Neuronal stem cell (in vitro differentiated cells): Measurements from ENCODE around the gene SPOCK1.

Experiments
- DNase-seq: peaks from one replicate; pipeline ENCODE4 v3.0.0-alpha.2; 2013; ENCODE audit warnings: low spot score
- H2AFZ ChIP-seq: one replicate; pipeline ENCODE4 v1.6.1; 2013; ENCODE audit warnings: mild to moderate bottlenecking, low read length, inconsistent platforms
- H2AK5ac ChIP-seq: 2 replicates; pipeline ENCODE4 v1.6.1; 2013; ENCODE audit warnings: low read depth, mild to moderate bottlenecking, inconsistent platforms, low read length, moderate library complexity, mixed read lengths
- H2BK120ac ChIP-seq: 2 replicates; pipeline ENCODE4 v1.6.1; 2013; ENCODE audit warnings: low read depth, mild to moderate bottlenecking, inconsistent platforms, low read length, moderate library complexity, mixed read lengths
- H2BK12ac ChIP-seq: one replicate; pipeline ENCODE4 v1.6.1; 2013; ENCODE audit warnings: low read length, inconsistent platforms
- H2BK15ac ChIP-seq: 2 replicates; pipeline ENCODE4 v1.6.1; 2013; ENCODE audit warnings: mild to moderate bottlenecking, low read length, inconsistent platforms, mixed read lengths
- H2BK5ac ChIP-seq: one replicate; pipeline ENCODE4 v1.6.1; 2013; ENCODE audit warnings: inconsistent platforms, mild to moderate bottlenecking, low read length, moderate library complexity
- H3K14ac ChIP-seq: one replicate; pipeline ENCODE4 v1.6.1; 2013; ENCODE audit warnings: low read length, inconsistent platforms
- H3K18ac ChIP-seq: 2 replicates; pipeline ENCODE4 v1.6.1; 2013; ENCODE audit warnings: low read length, inconsistent platforms
- H3K23ac ChIP-seq: 2 replicates; pipeline ENCODE4 v1.6.1; 2013; ENCODE audit warnings: low read depth, mild to moderate bottlenecking, mixed read lengths, low read length, inconsistent platforms; ENCODE audit not compliant: poor library complexity
- H3K27ac ChIP-seq: replicated peaks from 3 replicates; pipeline ENCODE4 v1.5.1; 2013; ENCODE audit warnings: low read length, inconsistent platforms
- H3K27me3 ChIP-seq, 3 experiments: 2 replicates each; pipeline ENCODE4 v1.6.1; 2013; ENCODE audit warnings: low read length in 3 of 3, mild to moderate bottlenecking in 2 of 3, inconsistent platforms in 1 of 3, low read depth in 1 of 3, mixed read lengths in 1 of 3, moderate library complexity in 1 of 3; ENCODE audit not compliant: control insufficient read depth in 3 of 3, insufficient read depth in 3 of 3
- H3K36me3 ChIP-seq, 2 donors: replicated peaks in 1 of 2; 2 replicates each; pipeline ENCODE4 v1.6.1; 2013; ENCODE audit warnings: low read length in 2 of 2; ENCODE audit not compliant: control insufficient read depth in 2 of 2, insufficient read depth in 2 of 2
- H3K4ac ChIP-seq: 2 replicates; pipeline ENCODE4 v1.6.1; 2013; ENCODE audit warnings: inconsistent platforms, mild to moderate bottlenecking, low read length, moderate library complexity
- H3K4me1 ChIP-seq, 2 donors: 1 replicate in 1 of 2; 2 replicates in 1 of 2; pipeline ENCODE4 v1.6.1; 2013; ENCODE audit warnings: low read length in 2 of 2, low read depth in 1 of 2; ENCODE audit not compliant: control insufficient read depth in 2 of 2, insufficient read depth in 1 of 2
- H3K4me2 ChIP-seq: one replicate; pipeline ENCODE4 v1.6.1; 2013; ENCODE audit warnings: mild to moderate bottlenecking, low read length, inconsistent platforms; ENCODE audit not compliant: insufficient read depth, poor library complexity, severe bottlenecking
- H3K4me3 ChIP-seq, 2 donors: 2 replicates each; pipeline ENCODE4 v1.5.1; 2013; ENCODE audit warnings: low read length in 2 of 2, mild to moderate bottlenecking in 2 of 2, inconsistent platforms in 1 of 2, moderate library complexity in 1 of 2
- H3K79me1 ChIP-seq: one replicate; pipeline ENCODE4 v1.6.1; 2013; ENCODE audit warnings: low read depth, mild to moderate bottlenecking, inconsistent platforms, low read length, moderate library complexity
- H3K9ac ChIP-seq: one replicate; pipeline ENCODE4 v1.6.1; 2013; ENCODE audit warnings: mild to moderate bottlenecking, low read depth, low read length, inconsistent platforms; ENCODE audit not compliant: poor library complexity
- H3K9me3 ChIP-seq, 2 donors: replicated peaks in 1 of 2; 2 replicates each; pipeline versions ENCODE3 to v1.6.1; 2013; ENCODE audit warnings: low read length in 2 of 2, mild to moderate bottlenecking in 2 of 2, inconsistent platforms in 1 of 2, low read depth in 1 of 2, mixed read lengths in 1 of 2, moderate library complexity in 1 of 2; ENCODE audit not compliant: control insufficient read depth in 2 of 2, insufficient read depth in 1 of 2
- H4K8ac ChIP-seq: one replicate; pipeline ENCODE4 v1.6.1; 2013; ENCODE audit warnings: low read depth, mild to moderate bottlenecking, inconsistent platforms, low read length, moderate library complexity
- H4K91ac ChIP-seq: one replicate; pipeline ENCODE4 v1.6.1; 2013; ENCODE audit warnings: low read length, low read depth, mild to moderate bottlenecking, inconsistent platforms; ENCODE audit not compliant: poor library complexity
- WGBS, 2 donors: extraction: QIAGEN DNeasy Blood & Tissue Kit; methylation state at CpG; one replicate each; pipeline ENCODE4 v1.1.7; 2013; ENCODE audit warnings: missing lambda C conversion rate in 2 of 2, mixed read lengths in 1 of 2; ENCODE audit not compliant: insufficient read length in 2 of 2, insufficient replicate concordance in 1 of 2; ENCODE audit errors: extremely low coverage in 2 of 2; 5-methylcytosine and 5-hydroxymethylcytosine counted together

SPOCK1 gene

DNA sequence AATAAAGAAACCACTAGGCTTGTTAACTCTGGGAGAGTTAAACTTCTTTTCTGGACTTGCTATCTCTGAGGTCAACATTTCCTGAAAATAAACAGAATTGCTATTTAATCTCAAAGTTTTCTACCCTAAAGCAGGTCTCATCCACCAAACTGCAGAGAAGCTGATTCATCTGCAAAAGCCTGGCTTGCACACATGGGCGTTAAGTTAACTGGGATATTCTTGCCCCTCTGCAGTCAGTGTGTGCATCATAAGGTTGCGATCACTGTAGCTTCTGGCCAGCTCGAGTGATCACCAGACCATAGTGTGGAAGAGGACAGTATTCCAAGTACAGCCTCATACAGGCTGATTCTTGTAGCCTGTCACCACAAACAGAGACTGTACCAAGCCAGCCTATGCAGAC is 99.2 kb downstream of the SPOCK1 start:
- no peak overlapping the region for H2BK5ac ChIP-seq
- no peak overlapping the region for H2BK15ac ChIP-seq
- no peak overlapping the region for H3K4ac ChIP-seq
- H3K4me1 ChIP-seq = no peaks in the 10 kb centered on the region
- no peaks in the 10 kb centered on the region for H3K27me3 ChIP-seq
- no peak overlapping the region for H4K8ac ChIP-seq
- no peaks in the 10 kb centered on the region for H3K79me1 ChIP-seq
- no peak overlapping the region for H2BK120ac ChIP-seq
- whole genome bisulfite sequencing, 2 donors = no CpG with 5 or more reads among the region's 3 CpGs
- H3K36me3 ChIP-seq = no peaks in the 10 kb centered on the region
- H4K91ac ChIP-seq = no peak overlapping the region
- DNase-seq = no peak
- H3K14ac ChIP-seq = no peak overlapping the region
- H3K4me2 ChIP-seq = no peak overlapping the region
- H2BK12ac ChIP-seq = no peak overlapping the region
- no peak overlapping the region for H3K27ac ChIP-seq
- no peak overlapping the region for H3K18ac ChIP-seq
- no peaks in the 10 kb centered on the region for H3K9me3 ChIP-seq
- no peak overlapping the region for H2AFZ ChIP-seq
- H3K4me3 ChIP-seq = no peak overlapping the region
- no peak overlapping the region for H2AK5ac ChIP-seq
- no peak overlapping the region for H3K23ac ChIP-seq
- H3K9ac ChIP-seq = no peak overlapping the region

DNA sequence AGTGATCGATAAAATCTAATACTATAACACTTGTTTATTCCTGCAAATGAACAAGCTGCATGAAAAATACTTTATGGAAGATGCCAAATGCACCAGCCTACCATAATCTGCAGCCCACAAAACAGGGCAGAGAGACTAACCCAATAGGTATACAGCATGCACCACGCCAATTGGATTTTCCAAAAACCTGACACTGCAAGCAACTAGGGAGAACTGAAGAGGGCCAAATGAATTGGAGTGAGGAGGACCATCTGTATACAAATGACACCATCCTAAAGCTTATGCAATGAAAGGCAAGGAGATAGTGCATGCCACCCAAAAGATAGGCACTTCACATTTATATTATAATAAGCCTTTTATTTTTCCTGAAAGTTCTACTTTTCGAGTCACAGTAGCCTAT is 100.4 kb downstream of the SPOCK1 start:
- no peak overlapping the region for H2BK120ac ChIP-seq
- no peak overlapping the region for H3K18ac ChIP-seq
- no CpG with 5 or more reads among the region's 3 CpGs for WGBS, 2 donors
- no peak overlapping the region for H2AFZ ChIP-seq
- H2BK12ac ChIP-seq = no peak overlapping the region
- H3K14ac ChIP-seq = no peak overlapping the region
- H3K4me1 ChIP-seq = no peaks in the 10 kb centered on the region
- no peak overlapping the region for H2BK15ac ChIP-seq
- no peak overlapping the region for H3K23ac ChIP-seq
- no peak overlapping the region for H4K91ac ChIP-seq
- no peak overlapping the region for H3K4me2 ChIP-seq
- H3K9me3 ChIP-seq = no peaks in the 10 kb centered on the region
- no peak overlapping the region for H3K9ac ChIP-seq
- H3K27ac ChIP-seq = no peak overlapping the region
- no peaks in the 10 kb centered on the region for H3K79me1 ChIP-seq
- H3K27me3 ChIP-seq = no peaks in the 10 kb centered on the region
- H2AK5ac ChIP-seq = no peak overlapping the region
- no peak overlapping the region for H3K4me3 ChIP-seq
- no peaks in the 10 kb centered on the region for H3K36me3 ChIP-seq
- H4K8ac ChIP-seq = no peak overlapping the region
- DNase-seq = no peak
- no peak overlapping the region for H3K4ac ChIP-seq
- no peak overlapping the region for H2BK5ac ChIP-seq

DNA sequence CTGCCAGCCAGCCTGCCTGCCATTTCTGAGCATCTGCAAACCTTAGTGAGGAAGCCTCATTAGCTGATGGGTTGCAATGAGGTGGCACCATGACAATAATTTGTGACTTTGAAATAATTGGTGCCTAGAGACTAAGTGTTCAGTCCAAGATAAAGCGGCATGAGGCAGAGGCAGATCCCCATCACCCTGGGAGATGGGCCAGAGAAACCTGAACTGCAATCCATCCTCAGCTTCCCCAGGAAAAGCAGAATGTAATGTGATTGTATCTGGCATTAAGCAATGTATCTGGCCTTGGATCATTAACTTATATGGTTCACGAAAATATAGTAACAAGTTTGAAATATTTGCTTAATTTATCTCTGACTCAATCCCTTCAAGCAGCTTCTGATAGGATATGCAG is 101.0 kb downstream of the SPOCK1 start:
- Histone ChIP-seq H3K9me3 (no peaks in the 10 kb centered on the region), H3K18ac (no peak overlapping the region), H4K91ac (no peak overlapping the region), H3K4me1 (no peaks in the 10 kb centered on the region), H3K23ac (no peak overlapping the region), H3K4me2 (no peak overlapping the region), H2BK12ac (no peak overlapping the region), H2BK5ac (no peak overlapping the region), H2AFZ (no peak overlapping the region), H2BK15ac (no peak overlapping the region), H3K9ac (no peak overlapping the region), H3K4me3 (no peak overlapping the region), H2AK5ac (no peak overlapping the region), H3K14ac (no peak overlapping the region), H3K27me3 (no peaks in the 10 kb centered on the region), H3K27ac (no peak overlapping the region), H4K8ac (no peak overlapping the region), H3K36me3 (no peaks in the 10 kb centered on the region), H2BK120ac (no peak overlapping the region), H3K79me1 (no peaks in the 10 kb centered on the region), H3K4ac (no peak overlapping the region)
- DNase-seq = no peak
- WGBS, 2 donors = no CpG with 5 or more reads among the region's 2 CpGs

DNA sequence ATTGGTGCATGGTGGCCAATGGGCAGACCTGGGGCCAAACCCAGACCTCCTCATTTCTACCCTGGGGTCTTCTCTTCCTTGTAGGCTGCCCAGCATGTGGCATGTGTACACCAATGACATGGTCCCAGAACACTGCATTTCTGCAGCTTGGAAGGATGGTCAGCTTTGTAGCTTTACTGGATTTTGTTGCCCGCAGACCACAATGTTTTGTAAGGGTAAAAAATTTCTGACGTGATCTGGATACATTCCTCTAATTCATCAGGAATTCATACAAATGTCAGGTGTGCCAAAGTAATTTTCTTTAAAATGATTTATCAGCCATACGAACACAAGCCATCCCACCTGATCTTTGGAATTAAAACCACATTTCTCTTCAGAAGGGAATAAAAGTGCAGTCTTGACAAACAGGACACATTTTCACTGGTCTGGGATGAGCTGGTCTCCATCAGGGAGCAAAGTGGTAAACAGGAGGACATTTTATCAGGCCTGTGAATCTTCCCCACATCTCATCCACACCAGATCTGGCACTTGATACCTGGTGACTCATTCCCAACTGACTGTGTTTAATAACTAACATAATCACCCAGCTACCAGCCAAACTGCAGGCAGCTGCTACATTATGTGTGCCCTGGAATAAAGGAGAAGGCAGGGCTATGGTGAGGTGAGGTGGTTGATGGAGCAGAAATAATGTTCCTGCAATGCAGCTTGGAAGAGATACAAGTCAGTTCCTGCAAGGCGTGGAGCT is 103.9 kb downstream of the SPOCK1 start:
- Histone ChIP-seq H3K9me3 (no peaks in the 10 kb centered on the region), H3K4me1 (no peaks in the 10 kb centered on the region), H2AK5ac (no peak overlapping the region), H3K4me2 (no peak overlapping the region), H2BK120ac (no peak overlapping the region), H3K9ac (no peak overlapping the region), H3K36me3 (no peaks in the 10 kb centered on the region), H3K4ac (no peak overlapping the region), H2BK12ac (no peak overlapping the region), H4K91ac (no peak overlapping the region), H3K18ac (no peak overlapping the region), H3K14ac (no peak overlapping the region), H3K23ac (no peak overlapping the region), H3K27ac (no peak overlapping the region), H2AFZ (no peak overlapping the region), H3K79me1 (no peaks in the 10 kb centered on the region), H2BK15ac (no peak overlapping the region), H3K4me3 (no peak overlapping the region), H2BK5ac (no peak overlapping the region), H3K27me3 (no peaks in the 10 kb centered on the region), H4K8ac (no peak overlapping the region)
- no CpG with 5 or more reads among the region's 4 CpGs for WGBS, 2 donors
- no peak for DNase-seq
